ENCODE measurements around the gene PAN2. TPM values are rescaled to one million over a fixed set of nuclear protein-coding genes. Genes with fewer than 3 reads are reported as not detected.

The PAN2 gene
- total RNA-seq, 1 donor from 2014 or later, result 55.6 TPM

DNA sequence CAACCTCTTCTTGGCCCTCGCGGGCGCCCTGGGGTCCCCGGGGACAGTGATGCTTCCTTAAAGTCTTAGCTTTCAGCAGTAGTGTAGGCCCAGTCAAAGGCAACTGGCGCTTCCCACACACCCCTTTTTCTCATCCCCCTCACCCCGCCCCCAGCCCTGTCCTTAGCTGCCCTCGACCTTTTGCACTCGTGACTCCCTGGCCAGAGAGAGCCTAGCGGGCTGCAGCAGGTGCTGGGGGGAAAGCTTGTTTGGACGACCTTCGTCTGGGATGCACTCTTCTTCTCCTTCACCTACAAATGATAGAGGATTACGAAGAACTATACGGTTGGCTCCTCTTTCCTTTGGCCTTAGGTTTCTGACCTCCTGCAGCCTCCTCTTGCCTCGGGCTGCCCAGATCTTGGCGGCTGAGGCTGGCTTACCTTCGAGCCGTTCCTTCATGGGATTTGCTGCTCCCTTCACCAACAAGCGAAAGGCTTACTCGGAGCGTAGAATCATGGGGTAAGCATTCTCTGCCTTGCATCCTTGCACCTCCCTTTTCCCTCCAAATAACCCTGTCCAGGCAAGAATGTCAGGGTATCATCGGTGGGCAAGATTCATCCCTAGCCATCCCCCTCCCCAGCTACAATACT lies 66.2 kb downstream of the PAN2 start:
- no peak for DNase-seq (ENCODE audit: low spot score)

DNA sequence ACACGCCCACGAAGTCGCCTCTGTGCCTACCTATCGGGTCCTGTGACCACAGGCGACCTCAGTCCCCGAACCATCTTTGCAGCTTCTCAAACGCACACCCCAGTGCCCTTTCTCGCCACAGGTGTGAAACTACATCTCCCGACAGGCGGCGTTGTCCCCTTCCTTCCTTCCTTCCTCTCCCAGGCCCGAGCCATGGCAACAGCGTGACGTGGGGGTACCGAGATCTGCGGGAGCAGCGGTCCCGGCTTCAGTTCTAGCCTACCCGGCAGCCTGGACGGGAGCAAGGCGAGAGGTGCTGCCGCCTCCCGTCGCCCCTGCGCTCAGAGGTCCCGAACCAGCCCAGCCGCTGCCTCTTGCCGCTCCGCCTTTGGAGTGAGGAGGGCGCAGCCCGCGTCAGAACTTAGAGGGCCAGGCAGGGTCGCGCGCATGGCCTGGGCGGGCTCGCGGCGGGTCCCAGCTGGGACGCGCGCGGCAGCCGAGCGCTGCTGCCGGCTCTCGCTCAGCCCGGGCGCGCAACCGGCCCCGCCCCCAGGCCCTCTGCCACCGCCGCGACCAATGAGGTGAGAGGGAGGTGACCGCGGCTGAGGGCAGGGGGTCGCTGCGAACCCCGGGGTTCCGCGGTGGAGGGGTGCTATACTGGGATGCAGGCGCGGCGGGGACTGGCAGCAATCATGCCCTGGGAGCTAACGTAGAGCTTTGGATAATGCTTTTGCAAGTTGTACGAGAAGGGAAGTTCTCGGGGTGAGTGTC lies 66.9 kb downstream of the PAN2 start, which contains the start of gene COQ10A:
Gene COQ10A (plus strand): TSS at position 250 of the 750 bp plus-strand sequence. CDS start 177 bp downstream, at position 427.
- peak; percentile 95 for DNase-seq (ENCODE audit: low spot score)

Other genes starting within 250 kb of the PAN2 start
- gene PA2G4, start 229.4 kb downstream of the PAN2 start, total RNA-seq (ENCODE audit: insufficient read depth, low replicate concordance), result 69.8 TPM
- gene RPL41, start 217.4 kb downstream of the PAN2 start, total RNA-seq (ENCODE audit: insufficient read depth, low replicate concordance), result 3,505 TPM
- gene ZC3H10, start 215.7 kb downstream of the PAN2 start, total RNA-seq (ENCODE audit: insufficient read depth, low replicate concordance), result 4.8 TPM
- gene ESYT1, start 205.7 kb downstream of the PAN2 start, total RNA-seq (ENCODE audit: insufficient read depth, low replicate concordance), result 66.4 TPM
- 38.8 TPM for gene MYL6B, start 181.4 kb downstream of the PAN2 start, total RNA-seq (ENCODE audit: insufficient read depth, low replicate concordance)
- gene MYL6, start 175.6 kb downstream of the PAN2 start, total RNA-seq (ENCODE audit: insufficient read depth, low replicate concordance), result 2,679 TPM
- 37.6 TPM for gene SMARCC2, start 144.5 kb downstream of the PAN2 start, total RNA-seq (ENCODE audit: insufficient read depth, low replicate concordance)
- gene RNF41, start 112.1 kb downstream of the PAN2 start, total RNA-seq (ENCODE audit: insufficient read depth, low replicate concordance), result 68.9 TPM
- gene NABP2, start 109.7 kb downstream of the PAN2 start, total RNA-seq (ENCODE audit: insufficient read depth, low replicate concordance), result 10.8 TPM
- gene SLC39A5, start 103.9 kb downstream of the PAN2 start, total RNA-seq (ENCODE audit: insufficient read depth, low replicate concordance), result not detected
- 5.1 TPM for gene ANKRD52, start 75.6 kb downstream of the PAN2 start, total RNA-seq (ENCODE audit: insufficient read depth, low replicate concordance)
- 4.6 TPM for gene COQ10A, start 67.1 kb downstream of the PAN2 start, total RNA-seq (ENCODE audit: insufficient read depth, low replicate concordance)
- 35.2 TPM for gene CS, start 33.7 kb downstream of the PAN2 start, total RNA-seq (ENCODE audit: insufficient read depth, low replicate concordance)
- gene CNPY2, start 18.0 kb downstream of the PAN2 start, total RNA-seq (ENCODE audit: insufficient read depth, low replicate concordance), result 68.4 TPM
- 6.0 TPM for gene IL23A, start 4.9 kb upstream of the PAN2 start, total RNA-seq (ENCODE audit: insufficient read depth, low replicate concordance)
- 122 TPM for gene STAT2, start 26.1 kb upstream of the PAN2 start, total RNA-seq (ENCODE audit: insufficient read depth, low replicate concordance)
- 2.2 TPM for gene APOF, start 28.9 kb upstream of the PAN2 start, total RNA-seq (ENCODE audit: insufficient read depth, low replicate concordance)
- gene TIMELESS, start 115.4 kb upstream of the PAN2 start, total RNA-seq (ENCODE audit: insufficient read depth, low replicate concordance), result 4.8 TPM
- gene MIP, start 120.7 kb upstream of the PAN2 start, total RNA-seq (ENCODE audit: insufficient read depth, low replicate concordance), result 2.9 TPM
- gene SPRYD4, start 134.6 kb upstream of the PAN2 start, total RNA-seq (ENCODE audit: insufficient read depth, low replicate concordance), result 2.6 TPM
- 0.72 TPM for gene GLS2, start 154.2 kb upstream of the PAN2 start, total RNA-seq (ENCODE audit: insufficient read depth, low replicate concordance)
- 14.2 TPM for gene RBMS2, start 187.8 kb upstream of the PAN2 start, total RNA-seq (ENCODE audit: insufficient read depth, low replicate concordance)

All from umbilical cord (tissue), 2 donors.